Measurements from ENCODE around the gene CTNND2.

The CTNND2 gene

DNA sequence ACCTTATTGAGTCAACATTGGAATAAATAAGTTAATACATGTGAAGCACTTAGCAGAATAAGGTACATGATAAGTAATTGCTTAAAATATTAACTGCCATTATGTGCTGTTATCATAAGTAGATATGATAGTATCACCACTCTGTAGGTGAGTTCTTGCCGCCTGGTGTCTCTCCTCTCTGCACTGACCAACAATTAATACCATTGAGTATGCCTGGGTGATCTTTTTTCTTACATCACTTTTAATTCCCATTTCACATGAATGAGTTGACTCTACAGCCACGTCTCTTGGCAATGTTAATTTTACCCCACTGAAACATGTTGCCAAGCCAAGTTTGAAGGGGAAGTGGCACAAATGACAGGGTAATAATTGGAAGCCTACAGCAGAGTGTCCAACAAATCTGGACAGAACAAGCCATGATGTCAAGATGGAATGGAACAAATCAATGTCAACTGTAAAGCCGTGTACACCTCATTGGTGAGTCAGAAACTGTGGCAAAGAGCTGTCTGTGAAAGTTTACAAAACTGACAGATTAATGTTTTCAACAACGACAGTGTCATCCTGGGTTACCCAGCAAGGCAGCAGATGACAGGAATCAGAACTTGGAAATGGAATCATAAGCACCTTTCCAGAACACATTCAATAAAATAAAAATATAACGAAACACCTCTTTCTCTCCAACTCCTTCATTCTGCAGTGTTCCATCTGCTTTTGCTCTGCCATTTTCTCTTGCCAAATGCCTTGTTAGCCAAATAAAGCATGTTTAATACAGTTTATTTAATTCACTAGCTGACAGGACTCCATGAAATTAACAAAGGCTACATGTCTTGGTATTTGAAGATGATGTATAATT is 330.9 kb downstream of the CTNND2 start:
- TF ChIP-seq, protein P1, sequence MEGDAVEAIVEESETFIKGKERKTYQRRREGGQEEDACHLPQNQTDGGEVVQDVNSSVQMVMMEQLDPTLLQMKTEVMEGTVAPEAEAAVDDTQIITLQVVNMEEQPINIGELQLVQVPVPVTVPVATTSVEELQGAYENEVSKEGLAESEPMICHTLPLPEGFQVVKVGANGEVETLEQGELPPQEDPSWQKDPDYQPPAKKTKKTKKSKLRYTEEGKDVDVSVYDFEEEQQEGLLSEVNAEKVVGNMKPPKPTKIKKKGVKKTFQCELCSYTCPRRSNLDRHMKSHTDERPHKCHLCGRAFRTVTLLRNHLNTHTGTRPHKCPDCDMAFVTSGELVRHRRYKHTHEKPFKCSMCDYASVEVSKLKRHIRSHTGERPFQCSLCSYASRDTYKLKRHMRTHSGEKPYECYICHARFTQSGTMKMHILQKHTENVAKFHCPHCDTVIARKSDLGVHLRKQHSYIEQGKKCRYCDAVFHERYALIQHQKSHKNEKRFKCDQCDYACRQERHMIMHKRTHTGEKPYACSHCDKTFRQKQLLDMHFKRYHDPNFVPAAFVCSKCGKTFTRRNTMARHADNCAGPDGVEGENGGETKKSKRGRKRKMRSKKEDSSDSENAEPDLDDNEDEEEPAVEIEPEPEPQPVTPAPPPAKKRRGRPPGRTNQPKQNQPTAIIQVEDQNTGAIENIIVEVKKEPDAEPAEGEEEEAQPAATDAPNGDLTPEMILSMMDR (IDR thresholded peaks at IDR 0.05; ENCODE audit: low read length, missing control alignments): no peak
- no peak overlapping the region for H3K4me3 ChIP-seq (replicated peaks; ENCODE audit: low read depth, low read length)
- DNase-seq (ENCODE audit: low read depth): no peak

DNA sequence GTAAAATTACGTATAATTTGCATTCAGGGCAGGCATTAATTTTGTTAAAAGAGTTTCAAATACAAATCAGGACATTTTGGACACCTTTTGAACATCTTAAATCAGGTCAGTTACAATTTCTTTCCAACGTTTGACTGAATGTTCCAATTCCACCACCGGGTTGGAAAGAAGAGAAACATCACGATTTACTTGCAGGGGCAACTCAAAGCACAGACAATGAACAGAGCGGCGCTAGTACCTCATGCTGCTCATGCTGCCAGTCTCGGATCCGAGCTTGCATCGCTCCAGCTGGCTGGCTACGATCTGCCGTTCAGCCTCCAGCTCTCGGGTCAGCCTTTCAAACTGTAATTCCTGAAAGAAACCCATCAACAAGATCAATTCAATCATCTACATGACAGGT is 339.5 kb downstream of the CTNND2 start:
- TF ChIP-seq, protein P1 (IDR thresholded peaks at IDR 0.05; ENCODE audit: low read length, missing control alignments): no peak
- no peak overlapping the region for H3K4me3 ChIP-seq (replicated peaks; ENCODE audit: low read depth, low read length)
- no peak for DNase-seq (ENCODE audit: low read depth)

DNA sequence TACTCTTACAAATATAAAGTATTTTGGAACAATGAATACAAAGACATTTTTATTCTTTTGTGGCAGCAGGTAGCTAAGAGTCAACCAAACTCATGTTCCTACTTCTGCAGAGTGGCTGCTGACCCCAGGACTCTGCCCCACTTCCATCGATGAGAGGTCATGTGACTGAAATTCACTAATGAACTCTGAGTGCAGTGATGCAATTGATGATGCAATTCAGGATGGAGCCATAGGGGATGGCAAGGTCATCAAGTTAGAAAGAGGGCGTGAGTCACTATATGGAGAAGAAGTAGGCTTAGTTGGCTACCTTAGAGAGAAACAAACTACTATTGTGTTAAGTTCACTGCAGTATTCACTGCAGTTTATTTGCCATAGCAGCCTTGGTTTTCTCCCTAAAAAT is 340.4 kb downstream of the CTNND2 start:
- TF ChIP-seq, protein P1 (IDR thresholded peaks at IDR 0.05; ENCODE audit: low read length, missing control alignments): no peak
- no peak overlapping the region for H3K4me3 ChIP-seq (replicated peaks; ENCODE audit: low read depth, low read length)
- DNase-seq (ENCODE audit: low read depth): no peak

DNA sequence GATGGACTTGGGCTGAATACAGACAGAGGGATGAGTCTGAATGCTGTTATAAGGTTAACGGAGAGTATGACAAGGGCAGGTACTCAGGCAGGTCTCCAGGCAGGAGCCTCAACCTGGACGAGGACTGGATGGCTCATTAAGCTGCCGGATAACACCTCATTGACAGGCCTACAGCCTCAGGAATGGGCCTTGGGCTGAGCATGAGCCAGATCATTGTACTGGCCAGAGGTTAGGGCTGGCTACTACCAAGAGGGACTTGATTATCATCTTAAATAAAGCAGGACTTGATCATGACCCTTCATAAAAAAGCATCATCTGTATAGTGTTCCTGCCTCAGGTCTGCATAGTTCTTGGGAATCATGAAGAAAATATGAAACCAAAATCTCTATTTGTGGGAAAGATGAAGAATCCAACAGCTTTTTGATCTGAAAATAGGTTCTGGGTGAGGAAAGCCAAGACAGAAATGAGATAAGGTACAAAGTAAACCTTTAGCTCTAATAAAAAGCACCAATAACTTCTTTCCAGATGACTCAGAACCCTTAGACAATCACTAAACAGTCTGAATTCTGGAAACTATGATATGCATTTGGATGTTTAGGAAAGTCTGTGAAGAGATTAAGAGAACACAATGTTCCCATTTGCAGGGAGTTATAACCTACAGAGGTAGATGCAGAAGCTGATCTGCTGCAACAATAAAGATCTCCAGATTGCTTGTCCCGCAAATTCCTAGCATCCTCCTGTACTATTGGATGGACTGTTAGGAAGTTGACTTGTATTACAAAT is 343.1 kb downstream of the CTNND2 start:
- TF ChIP-seq, protein P1 (IDR thresholded peaks at IDR 0.05; ENCODE audit: low read length, missing control alignments): no peak
- no peak overlapping the region for H3K4me3 ChIP-seq (replicated peaks; ENCODE audit: low read depth, low read length)
- no peak for DNase-seq (ENCODE audit: low read depth)

DNA sequence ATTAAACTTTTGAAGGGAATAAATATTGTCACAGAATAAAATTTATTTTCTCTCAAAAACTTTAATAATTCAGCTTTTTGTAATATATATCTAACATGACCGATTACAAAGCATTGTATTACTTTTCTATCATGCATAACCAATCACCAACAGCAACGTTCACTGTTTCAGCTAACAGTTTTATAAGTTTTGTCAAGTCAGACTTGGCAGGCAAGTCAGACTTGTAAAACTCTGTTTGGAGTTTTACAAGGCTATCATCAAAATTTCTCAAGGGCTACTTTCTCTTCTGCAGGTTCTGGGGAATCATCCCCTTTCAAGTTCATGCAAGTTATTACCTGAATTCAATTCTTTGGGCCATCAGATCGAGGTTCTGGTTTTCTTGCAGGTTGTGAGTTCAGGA is 347.2 kb downstream of the CTNND2 start:
- TF ChIP-seq, protein P1 (IDR thresholded peaks at IDR 0.05; ENCODE audit: low read length, missing control alignments): no peak
- no peak for DNase-seq (ENCODE audit: low read depth)
- H3K4me3 ChIP-seq (replicated peaks; ENCODE audit: low read depth, low read length): no peak overlapping the region

DNA sequence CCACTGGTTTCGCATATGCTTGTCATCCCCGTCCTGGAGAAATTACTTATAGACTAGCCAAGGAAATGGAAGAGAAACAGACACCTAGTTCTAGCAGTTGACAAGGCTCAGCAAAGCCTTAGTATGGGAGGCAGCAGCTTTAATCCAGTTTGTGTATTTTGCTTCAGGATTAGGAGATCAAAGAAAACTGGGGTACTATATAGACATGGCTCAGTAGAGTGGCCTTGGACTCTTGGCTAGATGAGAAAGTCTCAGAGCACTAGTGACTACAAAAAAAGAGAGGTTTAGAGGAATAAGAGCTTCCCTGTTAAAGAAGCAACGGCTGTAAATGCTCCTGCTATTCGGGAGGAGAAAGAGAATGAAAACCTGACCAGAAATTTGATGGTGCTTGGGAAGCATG is 349.1 kb downstream of the CTNND2 start:
- DNase-seq (ENCODE audit: low read depth): no peak
- H3K4me3 ChIP-seq (replicated peaks; ENCODE audit: low read depth, low read length): no peak overlapping the region
- TF ChIP-seq, protein P1 (IDR thresholded peaks at IDR 0.05; ENCODE audit: low read length, missing control alignments): no peak
